NCI-H2227 treated with DMSO at 0.1 percent for 48 hours (cell line): Measurements from ENCODE around the gene MYMX.

Source experiments
- DNase-seq: peaks from one replicate; lab custom pipeline; 2025; lab: John Stamatoyannopoulos, UW

The MYMX gene

DNA sequence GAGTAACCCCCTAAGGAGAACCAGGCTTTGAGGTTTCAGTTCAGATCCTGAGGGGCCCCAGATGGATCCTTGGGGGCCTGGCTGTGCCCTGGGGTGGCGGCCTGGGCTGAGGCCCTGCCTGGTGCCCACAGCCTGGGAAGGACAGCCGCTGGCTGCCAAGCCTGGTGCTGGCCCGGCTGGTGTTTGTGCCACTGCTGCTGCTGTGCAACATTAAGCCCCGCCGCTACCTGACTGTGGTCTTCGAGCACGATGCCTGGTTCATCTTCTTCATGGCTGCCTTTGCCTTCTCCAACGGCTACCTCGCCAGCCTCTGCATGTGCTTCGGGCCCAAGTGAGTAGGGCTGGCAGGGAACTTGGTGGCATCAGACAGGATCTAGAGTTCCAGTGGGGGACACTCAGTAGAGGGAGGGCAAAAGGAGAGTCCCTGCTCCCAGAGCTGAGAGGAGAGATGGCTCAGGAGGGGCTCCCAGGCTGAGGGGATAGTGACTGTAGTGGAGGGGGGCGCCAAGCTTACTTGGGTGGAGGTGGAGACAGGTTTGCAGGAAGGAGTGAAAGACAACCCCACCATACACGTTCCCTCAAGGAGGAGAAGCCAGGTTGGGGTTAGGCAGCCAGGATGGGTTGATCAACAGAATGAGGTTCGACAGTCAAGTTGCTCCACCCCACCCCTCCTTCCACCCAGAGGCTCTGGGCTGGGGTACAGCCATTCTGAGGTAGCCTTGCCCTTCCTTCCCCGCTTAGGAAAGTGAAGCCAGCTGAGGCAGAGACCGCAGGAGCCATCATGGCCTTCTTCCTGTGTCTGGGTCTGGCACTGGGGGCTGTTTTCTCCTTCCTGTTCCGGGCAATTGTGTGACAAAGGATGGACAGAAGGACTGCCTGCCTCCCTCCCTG lies 16.2 kb downstream of the MYMX start:
- no peak for DNase-seq

DNA sequence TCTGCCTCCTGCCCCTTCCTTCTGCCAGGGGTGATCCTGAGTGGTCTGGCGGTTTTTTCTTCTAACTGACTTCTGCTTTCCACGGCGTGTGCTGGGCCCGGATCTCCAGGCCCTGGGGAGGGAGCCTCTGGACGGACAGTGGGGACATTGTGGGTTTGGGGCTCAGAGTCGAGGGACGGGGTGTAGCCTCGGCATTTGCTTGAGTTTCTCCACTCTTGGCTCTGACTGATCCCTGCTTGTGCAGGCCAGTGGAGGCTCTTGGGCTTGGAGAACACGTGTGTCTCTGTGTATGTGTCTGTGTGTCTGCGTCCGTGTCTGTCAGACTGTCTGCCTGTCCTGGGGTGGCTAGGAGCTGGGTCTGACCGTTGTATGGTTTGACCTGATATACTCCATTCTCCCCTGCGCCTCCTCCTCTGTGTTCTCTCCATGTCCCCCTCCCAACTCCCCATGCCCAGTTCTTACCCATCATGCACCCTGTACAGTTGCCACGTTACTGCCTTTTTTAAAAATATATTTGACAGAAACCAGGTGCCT lies 16.9 kb downstream of the MYMX start:
- no peak for DNase-seq

DNA sequence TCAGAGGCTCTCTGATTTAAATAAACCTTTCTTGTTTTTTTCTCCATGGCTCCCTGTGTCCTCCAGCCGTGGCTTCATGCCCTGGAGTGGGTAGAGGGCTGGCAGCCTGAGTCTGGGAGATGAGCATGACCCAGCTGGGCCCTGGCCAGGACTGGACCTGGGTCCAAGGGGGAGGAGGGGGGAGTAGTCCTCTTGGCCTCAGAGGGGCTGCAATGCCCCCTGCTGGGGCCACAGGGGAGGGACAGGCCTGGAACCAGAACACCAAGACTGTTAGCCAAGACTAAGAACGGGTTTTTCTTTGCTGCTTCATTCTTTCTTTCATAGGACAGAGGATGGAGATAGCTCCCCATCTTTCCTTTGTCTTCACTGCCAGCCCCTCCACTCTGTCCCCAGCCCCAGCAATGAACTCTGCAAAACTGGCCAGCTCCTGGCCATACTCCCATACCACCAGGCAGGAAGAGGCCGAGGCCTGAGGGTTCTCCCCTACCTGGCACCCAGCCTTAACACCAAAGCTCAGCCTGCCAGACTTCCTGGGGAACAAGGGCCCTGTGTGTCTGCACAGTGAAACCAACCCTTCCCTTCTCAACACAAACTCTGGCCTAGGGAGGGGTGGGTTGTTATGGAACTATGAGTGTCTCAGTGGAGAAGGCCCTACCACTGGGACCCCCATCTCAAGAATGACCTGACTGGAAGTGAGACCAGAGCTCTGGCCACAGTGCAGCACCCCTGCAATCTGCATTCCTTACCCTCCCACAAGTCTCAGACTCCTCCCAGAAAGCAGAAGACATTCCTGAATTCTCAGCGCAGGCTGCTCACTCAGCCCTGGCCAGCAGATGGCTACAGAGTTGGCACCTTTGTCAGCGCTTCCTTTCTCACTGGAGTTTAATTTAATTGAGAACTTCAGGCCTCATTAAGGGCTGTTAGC lies 17.6 kb downstream of the MYMX start:
- no peak for DNase-seq

DNA sequence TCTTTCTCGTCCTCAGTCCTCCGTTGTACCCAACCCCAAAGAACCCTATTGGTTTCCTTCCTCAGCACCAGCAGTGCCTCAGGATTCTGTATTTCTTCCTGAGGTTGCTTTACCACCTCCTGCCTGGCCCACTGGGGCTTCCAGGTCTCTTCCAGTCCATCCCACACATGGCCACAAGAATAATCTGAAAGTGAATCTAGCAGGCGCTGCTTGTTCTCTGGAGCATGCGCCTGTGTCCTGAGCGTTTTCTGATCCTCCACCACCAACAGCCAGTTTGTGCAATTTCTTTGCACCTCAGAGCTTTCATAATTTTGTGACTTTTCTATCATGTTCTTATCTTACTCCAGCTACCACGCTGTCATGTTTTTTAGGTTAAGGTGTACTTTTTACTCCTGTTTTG lies 18.5 kb downstream of the MYMX start:
- DNase-seq: no peak

DNA sequence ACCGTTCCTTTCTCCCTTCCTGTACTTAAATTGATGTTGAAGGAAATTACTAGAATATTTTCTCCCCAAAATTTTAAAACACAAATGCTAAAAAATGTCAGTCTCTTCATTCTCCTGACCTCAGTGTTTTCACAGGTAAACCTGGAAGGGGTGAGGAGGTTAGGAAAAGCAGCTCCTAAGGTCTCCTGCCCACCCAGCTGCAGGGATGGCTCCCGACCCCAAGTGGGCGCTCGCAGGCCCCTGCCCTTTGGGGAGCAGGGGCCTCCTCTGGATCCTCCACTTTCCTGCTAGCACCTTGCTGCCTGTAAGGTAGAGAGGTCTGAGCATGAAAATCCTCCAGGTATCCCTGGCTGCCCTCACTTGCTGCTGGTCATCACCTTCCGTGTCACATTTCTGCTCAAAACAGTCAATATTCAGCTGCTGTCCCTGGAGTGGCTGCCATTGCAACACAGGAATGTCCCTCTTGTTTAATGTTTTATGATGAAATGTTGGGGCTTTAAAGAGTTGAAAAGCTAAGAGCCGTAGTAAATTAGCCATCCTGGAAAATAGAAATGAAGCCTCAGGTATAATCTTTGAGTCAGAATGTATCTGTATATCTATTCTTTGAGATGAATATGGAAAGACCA lies 19.3 kb downstream of the MYMX start:
- no peak for DNase-seq

DNA sequence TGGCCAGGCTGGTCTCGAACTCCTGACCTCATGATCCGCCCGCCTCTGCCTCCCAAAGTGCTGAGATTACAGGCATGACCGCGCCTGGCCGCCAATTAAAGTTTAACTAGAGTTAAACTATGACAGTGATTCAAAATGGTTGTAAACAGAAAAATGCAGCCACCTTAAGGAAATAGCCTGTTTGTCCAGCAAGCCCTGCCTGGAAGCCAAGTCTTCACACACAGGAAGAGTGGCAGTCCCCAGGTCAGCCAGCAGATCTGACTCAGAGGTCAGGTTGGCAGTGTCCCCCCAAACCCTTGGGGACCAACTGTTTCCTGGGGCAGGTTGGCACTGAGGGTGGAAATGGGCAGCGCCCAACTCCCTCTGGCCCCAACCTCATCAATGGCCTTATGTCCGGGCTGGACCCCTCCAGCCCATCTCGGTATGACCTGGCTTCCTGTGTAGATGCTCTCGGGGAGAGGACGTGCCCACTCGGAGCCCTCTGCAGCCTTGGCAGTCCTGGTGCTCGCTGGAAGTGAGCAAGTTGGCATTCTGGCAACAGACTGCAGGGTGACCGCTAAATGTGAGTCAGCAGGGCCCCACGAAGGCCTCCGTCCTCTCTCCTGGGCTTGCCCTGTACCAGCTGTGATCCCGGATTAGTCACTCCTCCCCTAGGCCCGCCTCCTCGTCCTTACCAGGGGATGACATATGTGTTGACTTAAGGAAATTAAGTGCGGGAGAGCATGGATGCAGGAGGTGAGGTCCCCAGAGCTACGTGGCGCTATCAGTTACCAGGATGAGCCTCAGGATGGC lies 20.5 kb downstream of the MYMX start:
- DNase-seq: peak; percentile 65

DNA sequence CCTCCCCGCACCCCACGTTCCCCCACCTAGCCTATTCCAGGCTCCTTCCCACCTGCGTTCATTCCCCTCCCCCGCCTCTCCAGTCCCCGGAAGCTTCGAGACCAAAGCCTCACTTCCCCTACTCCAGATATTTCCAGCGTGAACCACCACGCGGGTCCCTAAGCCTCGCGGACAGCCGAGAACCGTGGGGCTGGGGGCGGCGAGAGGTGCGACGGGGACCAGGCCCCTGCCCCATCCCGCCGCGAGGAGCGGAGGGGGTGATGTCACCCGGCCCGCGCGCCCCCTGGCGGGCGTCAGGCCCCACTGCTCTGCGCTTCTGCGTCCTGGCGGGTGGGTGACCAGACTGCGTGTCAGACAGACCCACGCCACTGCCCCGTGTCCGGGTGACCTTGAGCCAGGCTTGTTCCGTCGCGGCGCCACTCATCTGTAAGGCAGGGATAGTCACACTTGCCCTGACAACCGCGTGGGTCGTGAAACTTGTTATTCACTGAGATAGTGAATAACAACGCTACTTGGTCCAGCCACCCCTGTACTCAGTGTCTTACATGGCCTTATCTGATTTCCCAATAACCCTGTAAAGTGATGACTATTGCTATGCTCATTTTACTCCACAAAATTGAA lies 21.2 kb downstream of the MYMX start:
- DNase-seq: peak; percentile 59

DNA sequence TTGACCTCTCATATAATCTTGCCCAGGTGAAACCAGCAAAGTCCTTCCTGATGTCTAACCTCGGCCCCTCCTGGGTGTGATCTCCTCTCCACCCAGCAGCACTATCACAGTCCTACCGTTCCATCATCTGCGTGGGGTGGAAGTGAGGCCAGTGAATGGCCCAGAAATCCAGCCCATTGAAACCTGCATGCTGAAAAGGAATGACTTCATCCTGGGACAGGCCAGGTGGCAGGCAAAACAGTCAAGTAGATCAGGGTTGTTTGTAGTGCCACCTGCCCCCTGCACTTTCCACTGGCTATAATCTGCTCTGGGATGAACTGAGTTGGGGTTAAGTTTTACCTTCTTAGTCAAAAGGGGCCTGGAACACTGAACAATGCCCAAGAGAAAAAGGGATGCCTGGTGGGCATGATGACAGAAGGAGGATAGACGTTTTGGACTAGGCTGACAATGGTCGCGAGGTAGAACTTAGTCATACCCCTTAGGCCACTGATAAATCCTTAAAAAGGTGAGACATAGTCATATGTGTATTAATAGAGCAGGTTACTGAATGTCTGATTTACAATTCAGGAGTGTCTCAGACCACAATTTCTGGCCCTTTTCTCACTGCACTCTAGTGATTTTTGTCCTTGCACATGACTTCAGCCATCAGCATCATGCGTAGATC lies 22.1 kb downstream of the MYMX start:
- DNase-seq: no peak

DNA sequence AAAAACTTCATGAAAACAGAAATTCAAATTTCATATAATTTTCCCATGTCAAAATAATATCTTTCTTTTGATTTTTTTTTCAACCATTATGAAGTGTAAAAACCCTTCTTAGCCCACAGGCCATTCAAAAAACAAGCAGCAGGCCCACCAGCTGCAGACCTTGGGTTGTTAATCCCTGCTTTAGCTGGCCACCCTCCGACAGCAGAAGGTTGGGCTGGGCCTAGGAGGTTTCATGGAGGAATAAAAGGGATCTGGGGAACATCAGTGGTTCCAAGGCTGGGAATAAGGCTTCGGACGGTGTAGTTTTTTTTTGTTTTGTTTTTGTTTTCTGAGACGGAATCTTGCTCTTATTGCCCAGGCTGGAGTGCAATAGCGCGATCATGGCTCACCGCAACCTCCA lies 26.6 kb downstream of the MYMX start:
- DNase-seq: no peak

DNA sequence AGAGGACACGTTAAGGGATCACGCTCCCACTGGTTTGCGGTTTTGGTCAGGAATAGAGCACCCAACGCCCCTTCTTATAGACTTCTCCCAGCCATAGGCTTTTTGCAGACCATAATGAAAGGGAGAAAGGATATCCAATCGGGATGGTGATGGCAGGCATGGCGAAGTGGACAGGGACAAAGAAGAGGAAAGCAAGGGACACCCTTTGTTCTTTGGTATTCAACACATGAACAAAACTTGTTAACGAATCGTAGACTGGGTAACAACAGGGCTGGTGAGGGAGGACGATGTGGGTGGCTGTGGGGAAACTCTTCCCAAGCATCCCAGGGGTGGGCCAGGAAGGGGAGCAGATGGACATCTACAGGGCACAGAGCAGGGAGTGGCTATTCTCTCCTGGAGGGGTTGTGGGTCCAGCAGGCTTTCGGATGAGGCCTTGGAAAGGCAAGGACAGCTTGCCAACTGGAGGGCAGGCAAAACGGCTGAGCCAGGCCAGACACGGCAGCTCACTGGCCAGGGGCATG lies 28.7 kb downstream of the MYMX start:
- no peak for DNase-seq

DNA sequence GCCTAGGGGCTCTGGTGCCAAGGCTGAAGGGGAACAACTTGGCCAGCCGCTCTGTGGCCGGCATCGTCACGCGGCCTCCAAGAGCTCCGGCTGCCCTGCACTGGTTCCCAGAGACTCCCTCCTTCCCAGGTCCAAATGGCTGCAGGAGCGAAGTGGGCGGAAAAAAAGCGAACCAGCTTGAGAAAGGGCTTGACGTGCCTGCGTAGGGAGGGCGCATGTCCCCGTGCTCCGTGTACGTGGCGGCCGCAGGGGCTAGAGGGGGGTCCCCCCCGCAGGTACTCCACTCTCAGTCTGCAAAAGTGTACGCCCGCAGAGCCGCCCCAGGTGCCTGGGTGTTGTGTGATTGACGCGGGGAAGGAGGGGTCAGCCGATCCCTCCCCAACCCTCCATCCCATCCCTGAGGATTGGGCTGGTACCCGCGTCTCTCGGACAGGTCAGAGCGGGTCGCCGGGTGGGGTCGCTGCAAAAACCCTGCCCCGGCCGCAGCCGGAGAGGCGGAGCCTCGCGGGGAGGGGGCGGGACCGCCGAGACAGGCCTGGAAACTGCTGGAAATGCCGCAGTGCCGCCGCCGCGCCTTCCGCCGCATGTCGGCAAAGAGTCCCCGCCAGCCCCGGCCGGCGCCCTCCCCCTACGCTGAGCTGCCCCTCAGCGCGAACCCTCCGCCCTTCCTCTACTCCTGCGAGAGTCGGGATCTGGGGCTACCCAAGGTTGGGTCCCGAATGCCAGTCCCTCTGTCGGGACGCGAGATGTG lies 29.4 kb downstream of the MYMX start:
- DNase-seq: peak; percentile 76

DNA sequence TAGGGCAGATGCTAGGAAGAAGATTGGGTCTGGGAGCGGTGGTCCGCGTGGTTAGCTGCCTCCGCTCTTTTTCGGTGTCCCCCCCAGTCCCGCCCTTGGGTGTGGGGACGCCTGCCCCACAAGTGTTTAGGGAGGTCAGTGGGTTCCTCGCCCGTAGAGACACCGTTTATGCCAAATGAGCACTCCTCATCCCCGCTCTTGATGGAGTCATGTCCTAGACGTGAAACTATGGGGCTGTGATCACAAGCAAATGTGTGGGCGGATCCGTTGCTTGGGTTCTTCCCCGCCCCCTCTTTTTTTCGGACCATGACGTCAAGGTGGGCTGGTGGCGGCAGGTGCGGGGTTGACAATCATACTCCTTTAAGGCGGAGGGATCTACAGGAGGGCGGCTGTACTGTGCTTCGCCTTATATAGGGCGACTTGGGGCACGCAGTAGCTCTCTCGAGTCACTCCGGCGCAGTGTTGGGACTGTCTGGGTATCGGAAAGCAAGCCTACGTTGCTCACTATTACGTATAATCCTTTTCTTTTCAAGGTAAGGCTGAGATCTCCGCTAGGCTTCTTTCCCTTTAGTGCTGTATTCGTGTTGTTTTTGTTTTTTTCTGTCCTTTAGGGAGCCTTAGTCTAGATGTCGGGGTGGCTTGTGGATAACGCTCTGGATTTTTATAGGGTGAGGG lies 30.1 kb downstream of the MYMX start, which contains the start of gene HSP90AB1:
HSP90AB1 (plus strand) TSS at position 439 of the 675 bp plus-strand sequence. CDS start 1,529 bp downstream, outside the sequence.
- DNase-seq: peak; percentile 88

DNA sequence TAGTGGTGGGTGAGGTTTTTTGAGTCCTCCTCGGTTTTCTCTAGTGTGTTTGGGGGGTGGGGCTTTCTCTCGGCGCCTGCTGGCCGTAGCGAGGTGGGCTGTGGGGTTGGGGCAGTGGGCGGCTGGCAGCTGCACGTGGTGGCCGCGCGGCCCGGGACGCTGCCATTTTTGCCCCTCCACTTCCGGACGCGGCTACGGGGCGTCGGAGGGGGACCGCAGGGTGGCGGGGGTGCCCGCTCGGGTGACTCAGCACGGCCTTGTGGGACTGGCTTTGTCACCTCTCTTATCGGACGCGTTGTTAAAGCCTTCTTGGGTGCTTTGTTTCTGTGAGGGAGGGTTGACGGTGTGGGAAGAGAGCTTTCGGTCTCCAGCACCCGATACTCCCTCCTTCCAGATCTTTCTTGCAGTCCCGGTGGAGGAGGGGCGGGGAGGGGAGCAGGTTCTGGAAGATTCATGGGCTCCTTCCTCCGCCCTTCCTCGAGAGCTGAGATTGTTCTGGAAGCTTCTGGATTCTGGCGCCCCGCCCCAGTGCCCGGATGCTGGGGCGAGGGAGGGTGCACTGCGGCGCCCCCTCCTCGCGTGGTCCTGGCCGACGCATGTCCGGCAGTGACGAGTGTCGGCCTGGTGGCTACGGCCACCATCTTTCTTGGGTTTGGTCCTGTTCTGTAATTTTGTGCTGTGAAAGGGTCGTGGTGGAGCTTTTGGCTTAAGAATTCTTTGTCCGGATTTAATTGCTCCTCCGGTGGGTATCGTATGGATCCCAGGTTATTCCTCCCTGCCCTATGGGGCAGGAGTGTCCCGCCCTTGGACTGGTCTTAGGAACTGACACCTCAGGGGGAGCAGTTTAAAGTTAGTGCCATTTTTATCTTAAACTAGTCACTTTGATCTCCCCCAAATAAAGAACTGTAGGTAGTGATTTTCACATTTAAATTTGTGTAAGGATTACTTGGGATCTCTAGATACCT lies 30.9 kb downstream of the MYMX start:
- no peak for DNase-seq

DNA sequence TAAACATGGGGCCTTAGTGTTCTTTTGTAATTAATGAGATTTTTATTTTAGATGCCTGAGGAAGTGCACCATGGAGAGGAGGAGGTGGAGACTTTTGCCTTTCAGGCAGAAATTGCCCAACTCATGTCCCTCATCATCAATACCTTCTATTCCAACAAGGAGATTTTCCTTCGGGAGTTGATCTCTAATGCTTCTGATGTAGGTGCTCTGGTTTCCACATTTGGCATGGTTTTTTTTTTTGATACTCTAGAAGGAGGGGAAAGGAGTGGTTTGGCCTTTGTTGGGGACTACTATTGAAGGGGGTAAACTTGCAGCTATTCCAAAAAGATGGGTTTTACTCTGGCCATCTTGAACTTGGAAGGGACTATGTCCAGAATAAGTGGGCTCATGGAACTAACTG lies 31.9 kb downstream of the MYMX start:
- DNase-seq: no peak

DNA sequence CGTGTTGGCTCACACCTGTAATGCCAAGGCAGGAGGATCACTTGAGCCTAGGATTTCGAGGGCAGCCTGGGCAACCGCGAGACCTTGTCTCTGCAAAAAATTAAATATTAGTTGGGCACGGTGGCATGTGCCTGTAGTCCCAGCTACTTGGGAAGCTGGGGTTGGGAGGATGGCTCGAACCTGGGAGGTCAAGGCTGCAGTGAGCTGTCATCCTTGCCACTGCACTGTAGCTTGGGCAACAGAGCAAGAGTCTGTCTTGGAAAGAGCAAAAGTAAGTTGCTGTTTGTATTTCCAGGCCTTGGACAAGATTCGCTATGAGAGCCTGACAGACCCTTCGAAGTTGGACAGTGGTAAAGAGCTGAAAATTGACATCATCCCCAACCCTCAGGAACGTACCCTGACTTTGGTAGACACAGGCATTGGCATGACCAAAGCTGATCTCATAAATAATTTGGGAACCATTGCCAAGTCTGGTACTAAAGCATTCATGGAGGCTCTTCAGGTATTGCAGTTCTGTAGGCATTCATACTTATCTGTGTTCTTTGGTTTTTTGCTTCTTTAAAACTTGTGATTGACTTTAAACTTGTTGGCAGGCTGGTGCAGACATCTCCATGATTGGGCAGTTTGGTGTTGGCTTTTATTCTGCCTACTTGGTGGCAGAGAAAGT lies 32.5 kb downstream of the MYMX start:
- no peak for DNase-seq

DNA sequence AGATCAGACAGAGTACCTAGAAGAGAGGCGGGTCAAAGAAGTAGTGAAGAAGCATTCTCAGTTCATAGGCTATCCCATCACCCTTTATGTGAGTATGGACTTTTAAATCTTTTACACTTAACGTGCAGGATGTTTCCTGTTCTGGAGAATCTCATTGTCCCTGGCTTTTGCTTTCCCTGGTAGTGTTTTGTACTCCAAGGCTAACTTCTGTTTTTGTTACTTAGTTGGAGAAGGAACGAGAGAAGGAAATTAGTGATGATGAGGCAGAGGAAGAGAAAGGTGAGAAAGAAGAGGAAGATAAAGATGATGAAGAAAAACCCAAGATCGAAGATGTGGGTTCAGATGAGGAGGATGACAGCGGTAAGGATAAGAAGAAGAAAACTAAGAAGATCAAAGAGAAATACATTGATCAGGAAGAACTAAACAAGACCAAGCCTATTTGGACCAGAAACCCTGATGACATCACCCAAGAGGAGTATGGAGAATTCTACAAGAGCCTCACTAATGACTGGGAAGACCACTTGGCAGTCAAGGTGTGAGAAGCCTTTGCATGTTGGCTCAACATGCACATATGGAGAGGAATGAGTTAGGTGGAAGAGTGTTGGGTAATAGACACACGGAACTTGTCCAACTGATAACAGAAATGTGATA lies 33.5 kb downstream of the MYMX start:
- no peak for DNase-seq
